HPDE6-E6E7 (cell line): ENCODE measurements around the gene BID.

Experiments
- DNase-seq: peaks from one replicate; pipeline ENCODE4 v3.0.0; 2011; ENCODE audit warnings: missing footprints; ENCODE audit errors: extremely low spot score

Gene BID

DNA sequence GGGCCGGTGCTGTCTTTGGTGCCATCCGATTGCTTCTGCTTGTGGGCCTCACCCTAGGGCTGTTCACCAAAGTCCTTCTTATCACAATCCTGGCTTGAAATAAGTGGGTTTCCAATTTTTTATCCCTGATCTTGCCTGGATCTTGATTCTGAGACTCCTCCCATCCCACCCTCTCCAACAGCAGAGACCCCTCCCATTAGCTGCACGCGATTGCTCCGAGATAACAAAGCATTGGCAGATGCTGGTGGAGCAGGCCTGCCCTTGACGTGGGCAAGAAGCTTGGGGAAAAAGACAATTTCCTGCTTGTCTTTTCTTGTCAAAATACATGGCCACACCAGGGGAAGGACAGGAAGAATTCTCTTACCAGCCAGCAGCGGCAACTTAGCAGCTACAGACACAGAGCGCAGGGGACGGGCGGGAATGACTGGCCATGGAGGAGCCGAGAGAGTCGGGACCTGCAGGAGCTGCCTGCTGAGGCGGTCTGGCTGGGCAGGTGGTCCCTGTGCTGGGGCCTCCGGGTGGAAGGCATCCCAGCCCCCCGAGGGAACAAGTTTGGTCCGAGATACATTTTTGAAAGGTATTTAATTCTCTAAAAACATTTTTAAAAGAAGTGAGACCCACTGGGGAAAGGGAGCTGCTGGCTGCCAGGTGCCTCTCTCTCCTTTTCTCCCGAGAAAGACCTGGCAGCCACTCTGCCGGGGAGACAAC, 9.7 kb upstream of the BID start:
- no peak for DNase-seq

DNA sequence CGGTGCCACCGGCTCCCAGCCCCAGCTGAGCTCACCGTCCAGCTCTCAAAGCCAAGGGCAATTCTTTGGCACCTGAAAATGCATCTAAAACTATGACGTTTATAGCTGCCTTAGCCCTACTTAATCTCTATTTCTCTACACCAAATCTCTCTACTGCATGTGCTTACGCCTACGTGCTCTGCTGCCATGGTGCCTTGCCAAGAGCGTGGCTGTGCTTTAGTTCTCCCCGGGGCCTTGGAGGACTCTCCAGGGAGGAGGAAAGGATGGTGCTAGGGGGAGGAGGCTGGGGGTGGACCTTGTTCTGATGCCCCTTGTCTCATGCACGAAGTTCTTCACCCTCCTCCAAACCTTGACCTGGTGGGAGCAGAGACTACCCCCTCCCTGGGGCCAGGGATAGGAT, 9.0 kb upstream of the BID start:
- DNase-seq, result no peak

DNA sequence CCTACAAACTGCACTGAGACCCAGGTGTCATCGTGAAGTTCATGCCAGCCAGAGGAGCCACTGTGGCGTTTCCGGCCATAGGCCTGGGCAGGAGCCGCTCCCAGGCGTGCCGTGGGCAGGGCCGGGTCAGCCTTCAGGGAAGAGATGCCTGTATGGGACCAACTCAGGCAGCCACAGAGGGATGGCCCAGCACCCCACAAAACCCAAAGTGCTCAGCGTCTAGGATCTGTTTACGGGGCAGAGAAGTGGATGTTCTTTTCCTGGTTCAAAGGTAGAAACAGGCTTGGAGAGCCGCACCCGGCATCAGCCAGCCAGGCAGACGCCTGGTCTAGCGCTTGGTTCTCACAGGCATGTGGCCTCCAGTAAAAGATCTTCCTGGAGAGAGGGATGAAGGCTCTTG, 8.4 kb upstream of the BID start:
- no peak for DNase-seq

DNA sequence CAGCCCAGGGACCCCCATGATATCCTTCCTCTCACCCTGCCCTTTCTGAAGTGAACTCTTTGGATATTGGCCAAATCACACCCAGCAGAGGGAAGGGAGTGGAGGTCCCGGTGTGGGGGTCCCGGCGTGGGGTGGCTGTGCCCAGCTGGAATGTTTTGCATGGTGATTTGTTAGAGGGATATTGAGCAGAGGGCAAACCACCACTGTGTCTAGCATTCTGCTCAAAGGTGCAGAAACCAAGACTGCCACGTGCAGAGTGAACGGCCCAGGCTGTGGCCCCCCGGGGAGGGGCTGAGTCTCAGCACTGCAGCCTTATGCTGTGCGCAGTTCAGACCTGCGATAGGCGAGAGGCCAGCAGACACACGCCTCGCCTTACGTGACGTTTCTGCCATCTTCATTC, 7.9 kb upstream of the BID start:
- no peak for DNase-seq

DNA sequence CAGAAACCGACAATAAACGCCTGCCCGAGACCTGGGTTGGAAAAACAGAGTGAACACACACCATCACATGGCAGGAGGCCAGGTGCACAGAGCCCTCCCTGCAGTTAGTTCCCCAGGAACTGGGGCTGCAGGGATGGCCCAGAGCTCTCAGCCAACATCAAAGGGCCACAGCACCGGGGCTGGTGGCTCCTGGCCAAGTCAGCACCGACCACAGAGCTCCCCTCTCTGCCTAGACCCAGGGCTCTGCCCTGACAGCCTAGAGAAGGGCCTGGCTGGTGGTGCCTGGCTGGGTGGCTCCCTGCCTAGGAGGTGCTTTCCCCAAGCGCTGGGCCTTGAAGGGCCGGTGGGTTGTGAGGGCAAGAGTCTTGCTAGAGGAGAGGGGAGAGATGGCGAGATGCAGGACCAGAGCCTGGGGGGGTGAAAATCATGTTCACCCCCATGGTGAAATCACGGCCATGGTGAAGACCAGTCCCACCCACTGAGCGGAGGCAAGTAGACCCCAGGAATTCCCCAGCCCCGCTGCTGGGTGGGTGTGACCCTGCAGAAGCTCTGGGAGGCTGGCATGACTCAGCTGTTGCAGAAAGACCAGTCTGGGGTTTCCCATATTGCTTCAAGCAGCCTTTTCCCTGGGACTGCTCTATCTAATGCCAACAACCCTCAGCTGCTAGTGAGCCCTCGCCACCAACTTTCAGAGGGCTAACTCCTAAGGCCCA, 7.2 kb upstream of the BID start:
- DNase-seq, result peak; percentile 79

DNA sequence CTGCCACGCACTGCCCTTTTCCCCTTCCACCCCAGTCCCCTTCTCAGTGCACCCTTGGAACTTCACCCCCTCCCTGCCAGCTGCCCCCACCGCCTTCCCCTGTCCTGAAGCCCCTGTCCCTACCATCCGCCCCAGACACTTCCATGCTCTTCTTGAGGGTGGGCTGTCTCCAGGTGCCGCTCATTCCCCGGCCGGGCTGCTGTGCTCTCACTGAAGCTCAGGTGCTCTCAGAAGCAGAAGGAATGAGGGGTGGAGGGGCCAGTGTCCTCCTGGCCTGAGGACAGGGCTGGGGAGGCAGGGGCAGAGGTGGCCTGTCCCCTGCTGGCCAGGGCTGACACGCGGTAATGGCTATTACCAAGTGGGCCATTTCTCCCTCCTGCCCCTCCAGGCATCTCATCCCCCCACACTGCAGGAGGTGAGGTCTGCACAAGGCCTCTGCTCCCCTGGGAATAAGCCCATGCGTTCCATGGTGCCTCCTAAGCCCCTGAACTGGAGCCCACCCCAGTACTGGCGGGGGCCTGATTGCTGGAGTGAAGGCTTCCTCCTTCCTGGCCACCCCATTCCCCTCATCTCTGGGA, 6.6 kb upstream of the BID start:
- no peak for DNase-seq

DNA sequence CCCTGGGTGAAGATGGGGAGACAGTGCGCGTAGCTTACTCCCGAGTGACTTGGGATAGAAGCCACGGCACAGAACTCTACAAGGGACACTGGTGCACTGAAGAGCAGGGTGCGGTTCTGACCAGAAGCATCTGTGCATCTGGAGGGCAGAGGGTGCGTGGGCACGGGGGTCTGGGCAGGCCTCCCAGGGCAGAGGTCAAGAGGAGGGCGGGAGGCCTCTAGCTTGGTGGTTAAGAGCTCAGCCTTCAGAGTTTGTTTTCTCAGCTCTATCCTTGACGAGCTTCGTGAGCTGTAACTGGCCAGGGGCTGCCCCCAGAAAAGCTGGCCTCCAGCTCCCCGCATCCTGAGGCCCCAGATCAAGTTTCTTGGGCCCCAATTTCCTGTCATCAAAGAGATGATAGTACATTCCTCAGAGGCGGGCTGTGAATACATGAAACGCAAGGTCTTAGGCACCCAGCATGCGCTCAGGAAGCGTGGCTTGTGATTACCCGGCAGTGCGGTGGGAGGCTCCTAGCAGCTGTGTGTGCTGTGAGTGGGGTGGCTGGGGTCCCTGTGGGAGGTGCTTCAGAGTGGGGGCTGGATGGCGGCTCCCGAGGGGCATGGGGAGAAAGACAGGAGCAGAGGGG, 6.0 kb upstream of the BID start:
- DNase-seq, result no peak

DNA sequence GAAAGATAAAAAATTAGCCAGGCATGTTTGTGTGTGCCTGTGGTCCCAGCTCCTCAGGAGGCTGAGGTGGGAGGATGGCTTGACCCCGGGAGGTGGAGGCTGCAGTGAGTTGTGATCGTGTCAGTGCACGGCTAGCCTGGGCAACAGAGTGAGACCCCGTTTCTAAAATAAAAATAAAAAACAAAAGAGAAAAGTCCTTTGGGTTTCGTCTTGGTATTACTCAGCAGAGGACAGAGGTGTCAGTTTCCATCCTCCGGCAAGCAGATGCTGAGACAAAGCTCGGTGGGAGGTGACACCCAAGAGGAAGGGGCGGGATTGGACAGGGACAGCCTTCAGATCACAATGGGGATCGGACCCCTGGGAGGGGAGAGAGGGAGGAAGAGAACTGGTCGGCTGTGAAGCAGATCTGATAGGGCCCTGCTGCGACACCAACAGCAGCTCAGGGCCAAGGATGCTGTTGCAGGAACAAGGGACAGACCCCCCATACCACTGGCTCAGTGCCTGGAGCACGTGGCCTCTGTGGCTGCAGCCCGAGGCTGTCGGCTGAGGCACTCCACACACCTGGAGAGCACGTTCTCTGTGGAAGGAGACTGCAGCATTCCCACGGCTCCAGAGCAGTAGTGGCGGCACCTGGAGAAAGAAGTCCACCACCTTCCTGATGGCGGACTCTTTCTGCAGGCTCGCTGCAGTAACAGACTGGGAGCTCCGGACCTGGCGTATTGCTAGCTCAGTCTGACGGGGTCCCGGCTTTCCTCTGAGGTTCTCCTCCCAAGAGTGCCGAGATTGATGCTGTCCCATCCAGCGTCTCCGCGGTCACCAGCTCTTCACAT, 5.2 kb upstream of the BID start:
- DNase-seq, result no peak

DNA sequence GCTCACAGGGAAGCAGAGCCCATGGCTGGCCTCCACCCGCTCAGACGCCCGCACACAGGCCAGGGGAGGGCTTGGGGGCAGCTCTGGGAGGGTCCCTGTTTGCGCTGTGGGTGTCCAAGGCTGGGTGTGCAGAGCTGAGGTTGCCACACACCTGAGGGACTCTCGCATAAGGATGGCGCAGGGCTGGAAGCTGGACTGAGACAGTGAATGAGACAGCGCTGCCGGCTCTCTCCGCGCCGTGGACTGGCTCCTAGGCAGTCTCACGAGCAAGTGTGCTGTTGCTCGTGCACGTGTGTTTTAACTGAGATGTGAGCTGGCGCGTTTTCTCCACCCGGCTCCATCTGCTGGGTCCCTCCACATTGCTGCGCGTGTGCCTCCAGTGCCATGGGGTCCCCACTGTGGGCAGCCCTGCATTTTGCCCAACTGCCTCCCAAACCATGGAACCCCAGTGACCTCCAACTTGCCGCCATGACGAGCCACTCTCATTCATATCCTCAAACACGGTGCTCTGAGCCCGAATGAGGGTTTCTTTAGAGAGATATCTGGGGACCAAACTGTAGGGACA, 4.2 kb upstream of the BID start:
- no peak for DNase-seq

DNA sequence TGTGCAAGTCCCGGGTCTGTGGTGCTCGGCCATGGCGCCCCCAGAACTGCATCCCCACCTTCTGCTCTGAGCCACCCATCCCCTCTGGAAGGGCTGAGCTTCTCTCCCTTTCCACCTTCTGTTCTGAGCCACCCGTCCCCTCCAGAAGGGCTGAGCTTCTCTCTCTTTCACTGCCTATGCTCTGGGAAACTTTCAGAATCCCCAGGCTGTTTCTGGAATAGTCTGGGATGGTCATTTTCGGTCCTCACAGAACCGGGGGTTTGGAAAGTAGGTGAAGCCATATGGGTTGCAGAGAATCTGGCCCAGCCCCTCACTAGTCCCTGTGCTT, 3.4 kb upstream of the BID start:
- no peak for DNase-seq

DNA sequence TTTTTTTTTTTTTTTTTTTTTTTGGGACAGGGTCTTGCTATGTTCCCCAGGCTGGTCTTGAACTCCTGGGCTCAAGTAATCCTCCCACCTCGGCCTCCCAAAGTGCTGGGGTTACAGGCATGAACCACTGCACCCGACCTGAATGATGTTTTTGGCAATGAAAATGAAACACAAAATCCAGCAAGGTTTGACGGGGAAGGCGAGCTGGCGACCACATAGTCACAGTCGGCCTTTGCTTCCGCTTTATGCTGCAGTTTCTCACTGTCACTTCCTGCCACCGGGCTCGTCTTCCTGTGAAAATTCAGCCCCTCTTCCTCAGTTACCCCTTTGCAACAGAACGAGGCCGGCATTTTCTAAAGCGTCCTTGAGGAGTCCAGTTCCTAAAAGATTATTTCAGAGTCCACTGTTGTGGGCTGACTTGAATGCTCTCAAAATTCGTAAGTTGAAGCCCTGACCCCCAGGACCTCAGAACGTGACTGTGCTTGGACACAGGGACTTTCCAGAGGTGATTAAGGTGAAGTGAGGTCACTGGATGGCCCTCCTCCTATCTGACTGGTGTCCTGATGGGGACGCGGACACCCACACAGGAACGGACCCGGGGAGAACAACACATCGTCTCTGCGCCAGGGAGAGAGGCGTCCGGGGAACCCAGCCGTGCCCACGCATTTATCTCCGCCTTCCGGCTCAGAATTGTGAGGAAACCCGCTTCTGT, 2.9 kb upstream of the BID start:
- DNase-seq, result no peak

DNA sequence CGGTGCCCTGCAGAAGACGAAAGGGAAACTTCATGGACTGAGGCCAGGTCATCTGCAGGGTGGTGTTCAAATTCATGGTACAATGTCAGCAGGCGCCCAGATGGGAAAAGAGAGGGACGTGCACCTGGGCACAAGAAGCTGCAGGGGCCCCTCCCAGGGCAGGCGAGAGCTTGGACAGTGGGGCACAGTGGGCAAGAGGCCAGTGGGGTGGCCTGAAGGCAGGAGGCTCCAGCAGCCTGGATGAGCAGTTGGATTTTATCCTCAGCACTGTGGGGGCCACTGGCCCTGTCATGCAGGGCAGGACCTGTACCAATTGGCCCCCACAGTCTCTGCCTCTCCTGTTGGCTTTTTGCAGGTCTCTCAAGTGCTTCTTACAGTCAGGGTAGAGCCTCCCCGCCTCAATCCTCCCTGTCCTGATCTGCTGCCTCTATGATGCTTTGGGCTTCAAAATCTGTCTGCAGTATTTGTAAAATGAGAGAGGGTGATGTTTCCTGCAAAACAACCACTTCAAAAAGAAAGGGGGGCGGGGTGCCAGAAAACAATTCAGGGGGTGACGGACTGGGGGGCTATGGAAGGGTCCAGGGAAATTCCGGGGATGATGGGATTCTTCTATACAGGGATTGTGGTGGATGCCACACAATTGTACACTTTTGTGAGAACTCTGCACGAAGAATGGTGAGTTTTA, 1.7 kb upstream of the BID start:
- no peak for DNase-seq

DNA sequence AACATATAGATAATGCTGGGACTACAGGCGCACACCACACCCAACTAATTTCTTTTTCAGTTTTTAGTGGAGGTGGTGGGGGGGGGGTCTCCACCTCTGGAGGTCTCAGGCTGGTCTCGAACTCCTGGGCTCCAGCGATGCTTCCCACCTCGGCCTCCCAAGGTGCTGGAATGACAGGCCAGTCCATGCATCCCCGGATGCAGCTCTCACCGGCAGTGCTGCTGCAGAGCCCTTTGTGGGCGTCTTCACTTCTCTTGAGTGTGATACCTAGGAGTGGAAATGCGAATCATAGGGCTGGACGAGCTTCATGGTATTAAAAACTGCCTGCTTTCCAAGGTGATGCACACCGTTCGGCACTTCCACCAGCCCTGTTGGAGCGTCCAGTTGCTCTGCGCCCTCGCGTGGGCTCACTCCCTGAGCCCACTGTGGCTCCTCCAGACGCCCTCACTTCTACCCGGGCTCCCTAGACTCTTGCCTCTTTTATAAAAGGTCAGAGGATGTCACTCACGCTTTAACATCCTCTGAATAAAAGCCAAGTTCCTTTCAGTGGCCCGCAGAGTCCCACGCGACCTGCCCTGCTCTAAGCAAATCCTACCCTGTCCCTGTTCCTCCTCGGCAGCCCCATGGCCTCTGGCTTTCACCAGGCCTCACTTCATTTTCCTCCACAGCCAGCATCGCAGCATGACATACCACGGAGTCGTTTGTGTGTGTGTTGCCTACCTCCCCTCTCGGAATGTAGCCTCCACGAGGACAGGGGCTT, 837 bp upstream of the BID start:
- no peak for DNase-seq

DNA sequence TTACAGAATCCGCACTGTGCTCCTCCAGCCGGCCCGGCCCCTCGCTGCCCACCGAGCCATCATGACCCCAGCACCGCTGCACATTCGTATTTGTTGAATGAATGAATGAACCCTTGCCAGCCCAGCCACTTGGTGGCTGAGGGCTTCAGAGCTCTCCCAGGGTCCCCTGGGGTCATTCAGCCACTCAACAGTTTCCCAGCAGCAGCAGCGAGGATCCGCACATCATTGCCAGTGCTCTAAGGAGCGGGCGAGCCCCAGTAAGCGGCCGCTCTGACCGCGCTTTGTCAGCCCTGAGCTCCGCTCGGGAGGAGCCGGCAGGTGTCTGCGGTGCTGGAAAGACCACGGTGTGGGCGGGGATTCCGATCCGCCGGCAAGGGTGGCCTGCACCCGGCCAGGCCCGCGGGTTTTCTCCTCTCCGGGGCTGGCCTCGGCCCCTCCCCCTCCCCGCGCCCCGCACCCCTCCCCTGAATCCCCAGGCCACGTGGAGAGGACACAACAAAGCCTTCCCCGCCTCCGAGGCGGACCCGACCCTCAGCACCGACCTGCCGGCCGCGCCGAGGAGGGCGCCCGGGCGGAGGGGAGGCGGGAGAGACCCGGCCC, 563 bp downstream of the BID start:
- peak; percentile 57 for DNase-seq

DNA sequence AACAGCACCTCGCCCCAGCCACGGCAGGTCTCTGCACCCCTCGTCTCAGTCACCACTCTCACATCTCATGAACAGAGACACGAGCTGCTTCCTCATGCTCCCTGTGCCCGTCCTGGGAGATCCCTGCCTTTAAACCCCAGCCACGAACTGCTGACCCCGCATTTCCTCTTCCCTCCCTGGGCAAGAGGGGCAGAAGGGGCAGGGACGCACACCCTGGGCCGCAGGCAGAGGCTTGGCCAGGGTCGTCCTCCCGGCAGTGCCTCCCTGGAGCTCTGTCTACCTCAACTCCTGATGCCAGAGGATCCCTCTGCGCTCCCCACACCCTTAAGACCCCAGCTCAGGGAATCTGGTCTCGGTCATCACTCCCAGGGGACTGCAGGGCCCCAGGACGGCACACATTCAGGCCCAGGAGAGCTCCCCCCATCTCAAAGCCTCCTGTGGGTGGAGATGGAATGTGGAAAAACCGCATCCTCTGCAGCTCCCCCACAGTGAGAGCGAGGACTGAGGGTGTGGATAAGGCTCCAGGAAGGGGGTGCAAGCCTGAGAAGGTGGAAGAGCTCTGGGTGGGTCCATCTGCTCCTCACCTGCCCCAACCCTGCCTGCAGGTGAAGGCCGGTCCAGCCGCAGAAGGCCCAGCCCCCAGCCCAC, 1.2 kb downstream of the BID start:
- peak; percentile 63 for DNase-seq

DNA sequence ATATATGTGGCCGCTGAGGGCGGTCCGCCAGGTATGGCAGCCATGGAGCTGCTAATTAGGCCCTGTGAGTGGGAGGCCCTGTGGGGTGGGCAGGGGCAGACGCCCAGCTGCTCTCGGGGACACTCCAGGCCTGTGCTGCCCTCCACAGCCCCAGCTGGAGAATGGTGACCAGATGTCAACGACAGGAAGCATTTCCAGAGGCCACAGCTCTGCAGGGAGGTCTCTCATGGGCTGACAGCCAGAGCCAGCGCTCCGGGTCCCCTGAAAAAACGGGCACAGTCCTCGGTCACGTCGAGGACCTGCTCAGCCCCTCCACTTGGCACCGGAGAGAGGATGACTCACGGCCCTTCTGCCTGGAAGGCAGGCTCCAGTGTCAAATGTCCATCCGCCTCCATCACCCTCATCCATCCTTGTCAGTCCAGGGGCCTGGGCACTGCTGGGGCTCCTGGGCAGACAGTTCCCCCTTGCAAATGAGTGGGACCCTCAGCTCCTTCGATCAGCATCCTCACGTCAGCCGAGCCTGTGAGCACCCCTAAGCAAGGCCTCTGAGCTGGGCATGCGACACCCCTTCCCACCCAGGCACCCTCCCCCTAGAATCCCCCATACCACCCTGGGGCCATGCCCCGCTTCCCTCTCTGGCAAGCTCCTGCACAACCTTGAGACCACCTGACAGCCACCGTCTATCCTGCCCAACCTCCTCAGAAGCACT, 1.9 kb downstream of the BID start:
- DNase-seq, result peak; percentile 41

DNA sequence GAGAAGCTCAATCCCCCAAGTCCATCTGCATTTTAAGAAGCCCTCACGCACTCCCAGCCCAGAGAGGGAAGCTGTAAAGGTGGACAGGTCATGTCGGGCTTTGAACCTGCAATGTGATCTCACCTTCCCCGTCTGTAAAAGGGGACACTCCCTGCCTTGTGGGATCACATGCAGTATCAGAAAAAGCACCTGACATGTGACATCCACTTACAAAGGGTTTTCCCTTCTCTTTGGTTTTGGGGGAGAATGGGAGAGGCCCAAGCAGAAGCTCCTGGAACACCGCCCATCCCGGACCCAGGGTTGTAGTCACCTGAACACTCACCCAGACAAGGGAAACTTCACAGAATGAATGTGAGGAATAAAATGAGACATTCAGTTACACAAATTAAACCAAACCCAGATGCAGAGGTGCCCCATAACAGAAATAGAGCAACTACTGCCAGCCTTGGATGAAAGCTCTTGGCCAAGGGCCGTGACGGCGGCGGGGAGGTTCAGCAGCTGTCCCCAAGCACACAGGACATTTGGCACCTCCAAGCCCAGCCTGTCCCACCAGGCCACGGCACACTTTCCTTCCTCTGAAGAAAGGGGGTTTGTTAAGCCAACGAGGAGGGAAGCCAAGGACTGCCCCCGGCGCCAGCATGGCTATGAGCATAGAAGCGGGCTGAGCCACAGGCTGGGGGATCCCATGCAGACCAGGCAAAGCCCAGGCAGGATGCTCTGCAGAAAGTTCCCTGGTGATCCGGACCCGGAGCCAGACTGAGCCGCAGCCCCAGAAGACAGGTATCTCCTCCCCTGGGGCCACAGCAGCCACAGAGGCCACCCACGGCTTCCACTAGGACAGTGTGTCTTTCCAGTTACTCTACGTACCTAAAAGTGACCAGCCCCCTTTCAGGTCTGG, 3.8 kb downstream of the BID start:
- no peak for DNase-seq
